Gastrocnemius medialis (tissue), 4 donors: Measurements from ENCODE around the gene PIP4P1. TPM values are rescaled to one million over a fixed set of nuclear protein-coding genes. Genes with fewer than 3 reads are reported as not detected.

ENCODE experiments used
- ATAC-seq, 2 donors: fragments of 150-250 bp; one replicate each; pipeline ENCODE4 v1.9.1; 2016
- DNase-seq, 2 donors: peaks; one replicate each; pipeline ENCODE4 v3.0.0-alpha.2; 2019
- H3K27ac ChIP-seq, 4 donors: fragments of 200-600 bp; sonication (generic); 1 replicate in 1 of 4; 2 replicates in 3 of 4; pipeline ENCODE4 v1.5.1; 2016 to 2018; ENCODE audit warnings: mild to moderate bottlenecking in 2 of 4, moderate library complexity in 1 of 4
- H3K27me3 ChIP-seq, 3 donors: fragments of 200-600 bp; sonication (generic) in 2 of 3; 1 replicate in 1 of 3; 2 replicates in 2 of 3; pipeline versions ENCODE4 v1.5.1 to v1.6.0; 2016 to 2019; ENCODE audit warnings: mild to moderate bottlenecking in 1 of 3, moderate library complexity in 1 of 3
- H3K36me3 ChIP-seq, 2 donors: fragments of 200-600 bp; sonication (generic) in 1 of 2; one replicate each; pipeline ENCODE4 v1.5.1; 2017 to 2018
- H3K4me1 ChIP-seq, 2 donors: fragments of 200-600 bp; sonication (generic) in 1 of 2; one replicate each; pipeline ENCODE4 v1.5.1; 2016 to 2017; ENCODE audit warnings: mild to moderate bottlenecking in 2 of 2
- H3K4me3 ChIP-seq, 4 donors: fragments of 200-600 bp; sonication (generic) in 3 of 4; 1 replicate in 1 of 4; 2 replicates in 3 of 4; pipeline ENCODE4 v1.5.1; 2016 to 2019; ENCODE audit warnings: mild to moderate bottlenecking in 2 of 4
- H3K9me3 ChIP-seq, 3 donors: fragments of 200-600 bp; sonication (generic) in 2 of 3; 1 replicate in 1 of 3; 2 replicates in 2 of 3; pipeline ENCODE4 v1.5.1; 2016 to 2019
- POLR2A ChIP-seq, 2 donors: fragments of 450-650 bp; IDR thresholded peaks; one replicate each; pipeline ENCODE4 v1.6.1; 2017; ENCODE audit warnings: antibody characterized with exemption in 2 of 2, mild to moderate bottlenecking in 2 of 2, moderate library complexity in 2 of 2
- in situ Hi-C, 4 donors: fragments of 200-750 bp; cut with MboI; loops; one replicate each; pipeline versions ENCODE4 v1.15.0 to v1.8.0; 2017; ENCODE audit warnings: low sequenced_read_pairs in 4 of 4
- intact Hi-C: fragments of 100-400 bp; cut with DNase I; formaldehyde crosslinking; loops from one replicate; pipeline ENCODE4 v1.15.1; 2023; ENCODE audit warnings: low total_unique reads
- total RNA-seq, 4 donors: library from RNA; depleted of rRNA; stranded (reverse); fragments of >200 nt; gene quantifications; one replicate each; pipeline versions ENCODE4 v1.1.0 to v1.2.3, GENCODE V29; 2016
- TF ChIP-seq, protein P1 (sequence below), 5 experiments: fragments of 450-650 bp in 3 of 5; fragments of 200-600 bp in 2 of 5; sonication (generic) in 2 of 5; IDR thresholded peaks in 4 of 5; conservative IDR thresholded peaks in 1 of 5; 1 replicate in 4 of 5; 2 replicates in 1 of 5; pipeline ENCODE4 v1.5.1; 2016 to 2019; ENCODE audit warnings: antibody characterized with exemption in 5 of 5, mild to moderate bottlenecking in 3 of 5, moderate library complexity in 3 of 5

PIP4P1 gene
- total RNA-seq, 4 donors from 2014 or later, result 18.8 to 38.5 (median 21.7) TPM

DNA sequence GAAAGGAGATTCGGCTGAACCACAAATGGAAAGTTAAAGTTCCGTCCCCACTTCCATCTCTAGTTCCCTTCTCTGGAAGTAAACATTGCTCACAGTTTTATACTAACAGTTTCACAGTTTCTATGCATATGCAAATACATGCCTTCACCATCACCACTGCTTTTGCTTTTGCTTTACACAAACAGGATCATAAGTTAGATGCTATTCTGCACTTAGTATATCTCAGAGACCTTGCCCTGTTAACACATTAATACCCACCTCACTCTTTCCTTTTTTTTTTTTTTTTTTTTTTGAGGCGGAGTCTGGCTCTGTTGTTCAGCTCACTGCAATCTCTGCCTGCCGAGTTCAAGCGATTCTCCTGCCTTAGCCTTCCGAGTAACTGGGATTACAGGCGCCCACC, 48.8 kb downstream of the PIP4P1 start:
- in situ Hi-C loops (loop anchor here (5.0 to 25.0 kb wide), 5 partner anchors 52 to 200 kb away; partner anchors contain the start of genes PIP4P1 (in 1 of the 4) and PNP (in 1 of the 4)), intact Hi-C loops (loop anchor here (2.0 kb wide), 3 partner anchors 58 to 270 kb away; no protein-coding TSS in a partner anchor)
- H3K27ac ChIP-seq, result peak overlapping the region; percentile 94 to 97 (median 96)
- ATAC-seq, result no peak
- H3K9me3 ChIP-seq, result no peaks in the 10 kb centered on the region
- H3K36me3 ChIP-seq, result peaks cover 0 to 8% of the 10 kb centered on the region in 2 donors
- H3K4me3 ChIP-seq, result peak overlapping the region; percentile 79 to 91 (median 85)
- H3K4me1 ChIP-seq, result peaks cover 25 to 32% of the 10 kb centered on the region in 2 donors
- TF ChIP-seq, protein P1, sequence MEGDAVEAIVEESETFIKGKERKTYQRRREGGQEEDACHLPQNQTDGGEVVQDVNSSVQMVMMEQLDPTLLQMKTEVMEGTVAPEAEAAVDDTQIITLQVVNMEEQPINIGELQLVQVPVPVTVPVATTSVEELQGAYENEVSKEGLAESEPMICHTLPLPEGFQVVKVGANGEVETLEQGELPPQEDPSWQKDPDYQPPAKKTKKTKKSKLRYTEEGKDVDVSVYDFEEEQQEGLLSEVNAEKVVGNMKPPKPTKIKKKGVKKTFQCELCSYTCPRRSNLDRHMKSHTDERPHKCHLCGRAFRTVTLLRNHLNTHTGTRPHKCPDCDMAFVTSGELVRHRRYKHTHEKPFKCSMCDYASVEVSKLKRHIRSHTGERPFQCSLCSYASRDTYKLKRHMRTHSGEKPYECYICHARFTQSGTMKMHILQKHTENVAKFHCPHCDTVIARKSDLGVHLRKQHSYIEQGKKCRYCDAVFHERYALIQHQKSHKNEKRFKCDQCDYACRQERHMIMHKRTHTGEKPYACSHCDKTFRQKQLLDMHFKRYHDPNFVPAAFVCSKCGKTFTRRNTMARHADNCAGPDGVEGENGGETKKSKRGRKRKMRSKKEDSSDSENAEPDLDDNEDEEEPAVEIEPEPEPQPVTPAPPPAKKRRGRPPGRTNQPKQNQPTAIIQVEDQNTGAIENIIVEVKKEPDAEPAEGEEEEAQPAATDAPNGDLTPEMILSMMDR (IDR thresholded peaks at IDR 0.05 in 4 of 5, conservative IDR thresholded peaks at IDR 0.05 in 1 of 5), result no peak
- no peak for TF ChIP-seq POLR2A (IDR thresholded peaks at IDR 0.05)
- no peaks in the 10 kb centered on the region for H3K27me3 ChIP-seq
- no peak for DNase-seq

DNA sequence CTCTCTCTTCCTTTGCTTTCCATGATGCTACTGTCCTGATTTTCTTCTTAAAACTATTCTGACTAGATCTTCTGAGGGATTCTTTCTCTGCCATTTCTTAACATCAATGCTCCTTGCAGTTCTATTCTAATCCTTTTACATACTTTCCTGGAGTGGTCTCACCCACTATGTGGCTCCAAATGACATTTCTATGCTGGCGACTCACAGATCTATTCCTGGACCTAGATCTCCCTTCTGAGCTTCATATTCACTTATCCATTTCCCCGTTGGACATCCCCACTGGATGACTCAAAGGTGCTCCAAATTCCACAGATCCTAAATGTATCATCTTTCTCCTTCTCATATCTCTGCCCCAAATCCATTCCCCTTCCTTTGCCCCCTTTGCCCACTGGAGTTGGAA, 52.0 kb downstream of the PIP4P1 start:
- H3K4me3 ChIP-seq, result no peak overlapping the region
- intact Hi-C loops (no loop called here), in situ Hi-C loops (loop anchor here in 2 of 4 donors (25.0 kb wide), 1 partner anchor 203 kb away; no protein-coding TSS in a partner anchor)
- no peaks in the 10 kb centered on the region for H3K27me3 ChIP-seq
- H3K4me1 ChIP-seq, result peaks cover 24 to 32% of the 10 kb centered on the region in 2 donors
- TF ChIP-seq, protein P1 (IDR thresholded peaks at IDR 0.05 in 4 of 5, conservative IDR thresholded peaks at IDR 0.05 in 1 of 5), result no peak
- TF ChIP-seq POLR2A (IDR thresholded peaks at IDR 0.05), result no peak
- peak overlapping the region; percentile 4 to 66 (median 40) for H3K27ac ChIP-seq
- no peaks in the 10 kb centered on the region for H3K9me3 ChIP-seq
- peaks cover 0 to 39% of the 10 kb centered on the region in 2 donors for H3K36me3 ChIP-seq
- ATAC-seq (peak; percentile 8 to 64), DNase-seq (peak in 1 of 2 donors; percentile 25)

Other genes starting within 250 kb of the PIP4P1 start
- not detected for gene OR11H6, start 237.7 kb downstream of the PIP4P1 start, total RNA-seq
- not detected for gene OR11H7, start 232.5 kb downstream of the PIP4P1 start, total RNA-seq
- gene OR11H4, start 222.1 kb downstream of the PIP4P1 start, total RNA-seq, result not detected
- 1 to 10 TPM; 3.7 to 6.3 (median 4.8) TPM for gene TTC5, start 155.5 kb downstream of the PIP4P1 start, total RNA-seq
- 10 to 100 TPM; 15.7 to 42.9 (median 30.2) TPM for gene CCNB1IP1, start 128.2 kb downstream of the PIP4P1 start, total RNA-seq
- gene PARP2, start 117.8 kb downstream of the PIP4P1 start, total RNA-seq, result 10 to 100 TPM in 1 of 4 donors, 1 to 10 TPM in 3; 5.1 to 15.0 (median 7.0) TPM
- gene TEP1, start 47.9 kb downstream of the PIP4P1 start, total RNA-seq, result 10 to 100 TPM in 2 of 4 donors, 1 to 10 TPM in 2; 7.2 to 25.7 (median 12.0) TPM
- 1 to 10 TPM; 1.9 to 4.7 (median 3.5) TPM for gene KLHL33, start 25.3 kb downstream of the PIP4P1 start, total RNA-seq
- 10 to 100 TPM; 15.8 to 21.7 (median 20.5) TPM for gene OSGEP, start 6.6 kb downstream of the PIP4P1 start, total RNA-seq
- 100 to 1,000 TPM in 2 of 4 donors, 10 to 100 TPM in 2; 65.6 to 132 (median 94.2) TPM for gene APEX1, start 6.2 kb downstream of the PIP4P1 start, total RNA-seq
- gene PNP, start 8.0 kb upstream of the PIP4P1 start, total RNA-seq, result 1 to 10 TPM; 1.6 to 7.5 (median 3.0) TPM
- not detected for gene RNASE10, start 44.1 kb upstream of the PIP4P1 start, total RNA-seq
- not detected for gene RNASE9, start 99.6 kb upstream of the PIP4P1 start, total RNA-seq
- not detected for gene RNASE11, start 126.6 kb upstream of the PIP4P1 start, total RNA-seq
- not detected for gene RNASE12, start 129.9 kb upstream of the PIP4P1 start, total RNA-seq
- not detected for gene OR6S1, start 180.3 kb upstream of the PIP4P1 start, total RNA-seq
- gene RNASE4, start 223.1 kb upstream of the PIP4P1 start, total RNA-seq, result 10 to 100 TPM; 12.2 to 21.3 (median 18.9) TPM
- gene ANG, start 227.3 kb upstream of the PIP4P1 start, total RNA-seq, result 10 to 100 TPM in 1 of 4 donors, 1 to 10 TPM in 3; 3.9 to 10.5 (median 5.6) TPM